Measurements from ENCODE around the gene CLCN4. TPM values are rescaled to one million over a fixed set of nuclear protein-coding genes. Genes with fewer than 3 reads are reported as not detected.
A peak's percentile ranks its signal among the peaks of the same experiment; 100 is the strongest.

The CLCN4 gene
- total and polyA plus RNA-seq, 10 of the 15 experiments (the other 5 are each of a cell fraction or from before 2014, with no cell fraction given) = 0.90 to 6.9 (median 2.9) TPM

- TF ChIP-seq E2F8 (IDR thresholded peaks at IDR 0.05; ENCODE audit: low read depth, partially characterized antibody) (no peak), CHD1 (IDR thresholded peaks at IDR 0.05; ENCODE audit: low read depth, low read length) (no peak), SMAD1 (IDR thresholded peaks at IDR 0.05; ENCODE audit: low read depth, partially characterized antibody) (no peak), CHD4 (IDR thresholded peaks at IDR 0.05) (no peak), POLR2A (IDR thresholded peaks at IDR 0.05; ENCODE audit: low read depth, low read length) (no peak), ZNF207 (IDR thresholded peaks at IDR 0.05; ENCODE audit: borderline replicate concordance) (no peak), E2F4 (IDR thresholded peaks at IDR 0.05; ENCODE audit: low read depth, low read length) (no peak), JUND (IDR thresholded peaks at IDR 0.05; ENCODE audit: low read depth, low read length) (no peak), MEF2B (IDR thresholded peaks at IDR 0.05; ENCODE audit: partially characterized antibody, poor library complexity, severe bottlenecking) (peak; percentile 96), HSF1 (IDR thresholded peaks at IDR 0.05; ENCODE audit: low read depth, low read length) (no peak), YBX1 (IDR thresholded peaks at IDR 0.05) (no peak), NFIC (IDR thresholded peaks at IDR 0.05; ENCODE audit: low read depth, low read length) (peak; percentile 82), IKZF2 (IDR thresholded peaks at IDR 0.05) (peak; percentile 77 to 82), TAF1 (IDR thresholded peaks at IDR 0.05; ENCODE audit: borderline replicate concordance, low read depth, low read length) (no peak), GATAD2B (conservative IDR thresholded peaks at IDR 0.05; ENCODE audit: low read depth) (0 out of 2 replicates have a peak, but pooled peaks have one; percentile 34), ATF2 (IDR thresholded peaks at IDR 0.05; ENCODE audit: low read length) (peak; percentile 41; the same call in 1 of the 2 replicates), CREM (IDR thresholded peaks at IDR 0.05; ENCODE audit: low read depth) (peak; percentile 60), HDAC2 (IDR thresholded peaks at IDR 0.05) (no peak), ATF7 (IDR thresholded peaks at IDR 0.05; ENCODE audit: low read depth) (0 out of 2 replicates have a peak, but pooled peaks have one; percentile 31), MXI1 (IDR thresholded peaks at IDR 0.05; ENCODE audit: low read depth, low read length) (no peak)
Observed at GRCh38 chrX:10121787-10122186, 35.0 kb upstream of the CLCN4 start (continued).

Data from GM12878 (cell line).